ENCODE measurements around the gene TNN. TPM values are rescaled to one million over a fixed set of nuclear protein-coding genes. Genes with fewer than 3 reads are reported as not detected.

Gene TNN
- total and polyA plus RNA-seq, 2 donors (not counting 1 experiment from before 2014, with no cell fraction given): not detected

DNA sequence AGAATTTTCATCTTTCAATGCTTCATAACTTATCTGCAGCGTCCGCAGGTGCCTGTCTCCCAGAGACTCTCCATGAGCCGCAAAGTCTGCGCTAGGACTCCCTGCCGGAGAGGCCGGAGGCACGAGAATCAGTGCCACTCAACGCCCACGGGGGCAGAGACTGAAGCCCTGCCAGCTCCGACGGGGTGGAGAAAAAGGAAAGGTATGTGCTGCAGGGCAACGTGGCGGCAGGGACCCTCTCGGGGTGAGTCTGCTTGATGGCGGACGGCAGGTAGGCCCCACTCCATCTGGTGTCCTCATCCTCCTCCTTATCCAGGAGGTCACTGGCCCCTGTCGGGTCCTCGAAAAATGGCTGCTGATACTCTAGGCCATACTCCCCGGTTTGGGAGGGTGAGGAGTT, 22.5 kb upstream of the TNN start:
- Histone ChIP-seq H3K4me1 (ENCODE audit: control insufficient read depth, extremely low read depth, insufficient read depth, low read length) (no peaks in the 10 kb centered on the region), H3K9me3 (ENCODE audit: control insufficient read depth, insufficient read depth, low read depth, low read length) (no peaks in the 10 kb centered on the region), H3K36me3 (ENCODE audit: control insufficient read depth, insufficient read depth, low read length) (no peaks in the 10 kb centered on the region), H3K79me2 (ENCODE audit: control insufficient read depth, insufficient read depth, low read length) (no peaks in the 10 kb centered on the region), H3K27ac (ENCODE audit: insufficient read depth, low read length) (no peak overlapping the region), H3K4me2 (ENCODE audit: extremely low read depth, insufficient read depth, low read length) (no peak overlapping the region), H3K9ac (ENCODE audit: insufficient read depth, low read length) (no peak overlapping the region), H3K27me3 (ENCODE audit: control insufficient read depth, insufficient read depth, low read length) (no peaks in the 10 kb centered on the region), H2AFZ (ENCODE audit: low read length) (no peak overlapping the region), H4K20me1 (ENCODE audit: control insufficient read depth, extremely low read depth, insufficient read depth, low read length) (no peaks in the 10 kb centered on the region), H3K4me3 (replicated peaks in 1 of 4; ENCODE audit: control extremely low read depth in 1 of 4, insufficient read depth in 1 of 4, low read depth in 3 of 4, low read length in 4 of 4) (no peak overlapping the region)
- no peak for DNase-seq (ENCODE audit: low read depth in 2 of 2)
- TF ChIP-seq, protein P1, sequence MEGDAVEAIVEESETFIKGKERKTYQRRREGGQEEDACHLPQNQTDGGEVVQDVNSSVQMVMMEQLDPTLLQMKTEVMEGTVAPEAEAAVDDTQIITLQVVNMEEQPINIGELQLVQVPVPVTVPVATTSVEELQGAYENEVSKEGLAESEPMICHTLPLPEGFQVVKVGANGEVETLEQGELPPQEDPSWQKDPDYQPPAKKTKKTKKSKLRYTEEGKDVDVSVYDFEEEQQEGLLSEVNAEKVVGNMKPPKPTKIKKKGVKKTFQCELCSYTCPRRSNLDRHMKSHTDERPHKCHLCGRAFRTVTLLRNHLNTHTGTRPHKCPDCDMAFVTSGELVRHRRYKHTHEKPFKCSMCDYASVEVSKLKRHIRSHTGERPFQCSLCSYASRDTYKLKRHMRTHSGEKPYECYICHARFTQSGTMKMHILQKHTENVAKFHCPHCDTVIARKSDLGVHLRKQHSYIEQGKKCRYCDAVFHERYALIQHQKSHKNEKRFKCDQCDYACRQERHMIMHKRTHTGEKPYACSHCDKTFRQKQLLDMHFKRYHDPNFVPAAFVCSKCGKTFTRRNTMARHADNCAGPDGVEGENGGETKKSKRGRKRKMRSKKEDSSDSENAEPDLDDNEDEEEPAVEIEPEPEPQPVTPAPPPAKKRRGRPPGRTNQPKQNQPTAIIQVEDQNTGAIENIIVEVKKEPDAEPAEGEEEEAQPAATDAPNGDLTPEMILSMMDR (conservative IDR thresholded peaks at IDR 0.05 in 1 of 2, IDR thresholded peaks at IDR 0.05 in 1 of 2; ENCODE audit: low read depth in 1 of 2, low read length in 2 of 2): no peak
- no peak for TF ChIP-seq EZH2 (IDR thresholded peaks at IDR 0.05; ENCODE audit: low read length, missing control alignments)

DNA sequence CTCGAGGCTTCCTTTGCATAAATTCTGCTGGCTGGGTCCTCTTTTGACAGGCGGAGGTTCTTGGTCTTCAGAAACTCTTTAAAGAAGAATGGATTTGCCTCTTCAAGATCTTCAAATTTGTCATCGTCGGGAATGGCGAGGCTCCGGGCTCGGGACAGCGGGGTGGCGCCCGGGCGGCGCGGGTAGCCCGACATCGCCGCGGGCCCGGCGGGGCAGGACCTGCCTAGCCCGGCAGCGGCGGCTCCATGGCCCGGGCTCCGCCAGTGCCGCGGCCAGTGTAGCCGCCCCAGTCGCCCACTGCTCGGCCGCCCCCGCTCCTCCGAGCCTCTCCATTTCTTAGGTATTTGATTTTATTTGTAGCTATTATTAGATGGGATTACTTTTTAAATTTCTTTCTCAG, 22.1 kb upstream of the TNN start:
- Histone ChIP-seq H3K27ac (ENCODE audit: insufficient read depth, low read length) (no peak overlapping the region), H3K4me1 (ENCODE audit: control insufficient read depth, extremely low read depth, insufficient read depth, low read length) (no peaks in the 10 kb centered on the region), H3K79me2 (ENCODE audit: control insufficient read depth, insufficient read depth, low read length) (no peaks in the 10 kb centered on the region), H3K27me3 (ENCODE audit: control insufficient read depth, insufficient read depth, low read length) (no peaks in the 10 kb centered on the region), H3K9ac (ENCODE audit: insufficient read depth, low read length) (no peak overlapping the region), H3K4me3 (replicated peaks in 1 of 4; ENCODE audit: control extremely low read depth in 1 of 4, insufficient read depth in 1 of 4, low read depth in 3 of 4, low read length in 4 of 4) (no peak overlapping the region), H3K36me3 (ENCODE audit: control insufficient read depth, insufficient read depth, low read length) (no peaks in the 10 kb centered on the region), H3K9me3 (ENCODE audit: control insufficient read depth, insufficient read depth, low read depth, low read length) (no peaks in the 10 kb centered on the region), H3K4me2 (ENCODE audit: extremely low read depth, insufficient read depth, low read length) (no peak overlapping the region), H4K20me1 (ENCODE audit: control insufficient read depth, extremely low read depth, insufficient read depth, low read length) (no peaks in the 10 kb centered on the region), H2AFZ (ENCODE audit: low read length) (no peak overlapping the region)
- DNase-seq (ENCODE audit: low read depth in 2 of 2): no peak
- TF ChIP-seq, protein P1 (conservative IDR thresholded peaks at IDR 0.05 in 1 of 2, IDR thresholded peaks at IDR 0.05 in 1 of 2; ENCODE audit: low read depth in 1 of 2, low read length in 2 of 2): no peak
- TF ChIP-seq EZH2 (IDR thresholded peaks at IDR 0.05; ENCODE audit: low read length, missing control alignments): no peak

DNA sequence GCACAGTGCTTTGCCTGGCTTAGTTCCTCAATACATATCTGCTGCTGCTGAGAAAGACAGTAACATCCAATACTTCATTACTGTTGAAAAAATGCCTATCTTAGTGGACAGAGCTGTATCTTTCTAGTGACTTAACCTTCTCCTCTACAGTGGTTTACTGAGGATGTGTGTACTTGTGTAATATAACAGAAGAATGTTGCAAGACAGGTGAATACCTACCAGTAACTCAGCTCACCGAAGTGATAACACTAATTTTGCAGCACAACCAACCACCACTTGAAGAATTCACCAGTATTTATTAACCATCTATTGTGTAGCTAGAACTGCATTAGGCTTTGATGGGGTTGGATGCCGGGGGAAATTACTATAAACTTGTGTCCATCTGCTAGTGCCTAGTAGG, 16.6 kb upstream of the TNN start:
- H3K4me2 ChIP-seq (ENCODE audit: extremely low read depth, insufficient read depth, low read length): no peak overlapping the region
- no peak overlapping the region for H3K4me3 ChIP-seq (replicated peaks in 1 of 4; ENCODE audit: control extremely low read depth in 1 of 4, insufficient read depth in 1 of 4, low read depth in 3 of 4, low read length in 4 of 4)
- no peaks in the 10 kb centered on the region for H3K4me1 ChIP-seq (ENCODE audit: control insufficient read depth, extremely low read depth, insufficient read depth, low read length)
- H3K36me3 ChIP-seq (ENCODE audit: control insufficient read depth, insufficient read depth, low read length): no peaks in the 10 kb centered on the region
- no peak overlapping the region for H3K27ac ChIP-seq (ENCODE audit: insufficient read depth, low read length)
- H4K20me1 ChIP-seq (ENCODE audit: control insufficient read depth, extremely low read depth, insufficient read depth, low read length): no peaks in the 10 kb centered on the region
- H3K9me3 ChIP-seq (ENCODE audit: control insufficient read depth, insufficient read depth, low read depth, low read length): no peaks in the 10 kb centered on the region
- H3K79me2 ChIP-seq (ENCODE audit: control insufficient read depth, insufficient read depth, low read length): no peaks in the 10 kb centered on the region
- no peak for TF ChIP-seq EZH2 (IDR thresholded peaks at IDR 0.05; ENCODE audit: low read length, missing control alignments)
- TF ChIP-seq, protein P1 (conservative IDR thresholded peaks at IDR 0.05 in 1 of 2, IDR thresholded peaks at IDR 0.05 in 1 of 2; ENCODE audit: low read depth in 1 of 2, low read length in 2 of 2): no peak
- H2AFZ ChIP-seq (ENCODE audit: low read length): no peak overlapping the region
- no peak for DNase-seq (ENCODE audit: low read depth in 2 of 2)
- no peaks in the 10 kb centered on the region for H3K27me3 ChIP-seq (ENCODE audit: control insufficient read depth, insufficient read depth, low read length)
- H3K9ac ChIP-seq (ENCODE audit: insufficient read depth, low read length): no peak overlapping the region
